ENCODE data around the gene KLHL29.

The KLHL29 gene

GRCh38 chr2:23487735-23488492 is 102.9 kb downstream of the KLHL29 start:
- DNase-seq = no peak
- no peaks in the 10 kb centered on the region for H3K9me3 Mint-ChIP-seq
- H3K4me3 Mint-ChIP-seq = no peak overlapping the region

GRCh38 chr2:23488584-23488983 is 103.6 kb downstream of the KLHL29 start:
- no peak for ATAC-seq (replicated peaks)
- Mint-ChIP-seq H3K9me3 (no peaks in the 10 kb centered on the region), H3K27me3 (peaks cover 27 to 79% of the 10 kb centered on the region in 2 donors), H3K4me1 (ENCODE audit: low read depth in 2 of 2) (no peaks in the 10 kb centered on the region), H3K27ac (no peak overlapping the region), H3K4me3 (no peak overlapping the region), H3K36me3 (ENCODE audit: insufficient read depth) (no peaks in the 10 kb centered on the region)
- DNase-seq = no peak

More at GRCh38 chr2:23487735-23488492, 102.9 kb downstream of the KLHL29 start:
- no peak overlapping the region for H3K27ac Mint-ChIP-seq
- H3K27me3 Mint-ChIP-seq = peaks cover 34 to 78% of the 10 kb centered on the region in 2 donors
- no peaks in the 10 kb centered on the region for H3K36me3 Mint-ChIP-seq (ENCODE audit: insufficient read depth)
- no peak for ATAC-seq (replicated peaks)
- H3K4me1 Mint-ChIP-seq (ENCODE audit: low read depth in 2 of 2) = no peaks in the 10 kb centered on the region

DNA sequence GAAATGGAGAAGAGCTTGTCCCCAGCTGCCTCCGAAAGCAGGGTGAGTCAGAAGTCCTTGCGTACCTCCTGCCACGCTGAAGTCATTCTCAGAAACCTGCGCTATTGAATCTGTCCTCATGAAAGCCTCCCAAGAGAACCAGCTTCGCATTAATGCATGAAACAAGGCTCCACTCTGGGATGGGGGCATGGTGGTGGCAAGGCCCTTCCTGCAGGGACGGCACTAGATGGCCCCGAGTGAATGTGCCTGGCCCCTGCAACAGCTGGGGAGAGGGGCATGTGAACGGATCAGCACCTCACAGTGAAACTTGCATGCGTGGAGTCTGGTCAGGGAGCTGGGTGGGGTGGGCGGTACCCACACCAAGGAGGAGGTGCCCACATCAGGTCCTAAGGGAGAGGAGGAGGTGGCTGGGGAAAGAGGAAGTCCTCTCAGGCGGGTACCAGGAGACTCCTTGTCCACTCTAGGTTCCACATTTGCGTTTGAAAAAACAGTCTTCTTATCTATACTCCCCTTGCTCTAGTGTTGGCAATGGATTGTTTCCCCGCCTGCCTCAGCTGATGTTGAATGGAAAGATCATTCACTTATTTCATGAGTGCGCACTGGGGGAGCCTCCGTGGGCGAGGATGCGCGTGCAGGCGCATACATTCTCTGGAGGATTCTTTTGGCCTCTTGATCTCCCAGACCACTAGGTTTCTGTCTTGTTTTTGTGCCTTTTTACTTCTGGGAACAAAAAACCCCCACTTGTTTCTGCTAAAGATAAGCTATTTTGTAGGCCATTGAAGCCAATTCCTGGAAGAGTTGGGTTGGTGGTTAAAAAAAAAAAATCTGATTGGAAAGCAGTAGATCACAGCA is 104.7 kb downstream of the KLHL29 start:
- Mint-ChIP-seq H3K27me3 (peaks cover 21 to 74% of the 10 kb centered on the region in 2 donors), H3K27ac (no peak overlapping the region), H3K4me3 (no peak overlapping the region), H3K36me3 (ENCODE audit: insufficient read depth) (no peaks in the 10 kb centered on the region), H3K9me3 (no peaks in the 10 kb centered on the region), H3K4me1 (ENCODE audit: low read depth in 2 of 2) (no peaks in the 10 kb centered on the region)
- no peak for DNase-seq
- no peak for ATAC-seq (replicated peaks)

DNA sequence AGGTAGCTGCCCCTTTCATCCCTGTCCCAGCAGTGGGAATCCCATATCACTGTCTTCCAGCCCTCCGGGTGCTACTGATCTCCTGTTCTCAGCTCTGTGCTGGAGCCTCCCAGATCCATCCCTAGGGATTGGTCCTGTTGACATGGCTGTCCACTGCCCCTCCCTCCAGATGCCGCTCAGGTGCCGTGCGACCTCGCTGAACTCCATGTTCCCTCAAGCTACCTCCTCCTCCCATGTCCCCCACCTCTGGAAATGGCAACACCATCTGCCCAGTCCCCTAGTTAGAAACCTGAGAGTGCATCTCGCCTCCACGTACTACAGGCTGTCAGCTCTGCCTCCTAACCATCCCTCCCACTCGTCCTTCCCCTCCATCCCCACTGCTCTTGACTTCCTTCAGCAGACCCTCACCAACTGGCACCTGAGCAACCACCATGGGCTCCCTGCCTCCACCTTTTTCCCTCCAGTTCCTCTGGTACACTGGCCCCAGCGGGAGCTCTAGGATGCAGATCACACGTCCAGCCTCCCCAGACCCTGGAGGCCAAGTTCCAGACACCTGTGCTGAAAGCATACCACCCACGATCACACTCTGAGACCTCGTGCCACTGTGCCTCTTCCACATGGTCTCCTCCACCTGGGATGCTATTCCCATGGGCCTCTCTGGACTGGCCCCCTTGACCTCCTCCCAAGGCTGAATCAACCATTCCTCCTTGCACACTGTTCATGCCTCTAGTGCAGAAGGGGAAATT is 106.8 kb downstream of the KLHL29 start:
- Mint-ChIP-seq H3K27ac (no peak overlapping the region), H3K27me3 (peaks cover 24 to 73% of the 10 kb centered on the region in 2 donors), H3K4me1 (ENCODE audit: low read depth in 2 of 2) (no peaks in the 10 kb centered on the region), H3K4me3 (no peak overlapping the region), H3K9me3 (no peaks in the 10 kb centered on the region), H3K36me3 (ENCODE audit: insufficient read depth) (no peaks in the 10 kb centered on the region)
- ATAC-seq (replicated peaks) (no peak), DNase-seq (no peak)

DNA sequence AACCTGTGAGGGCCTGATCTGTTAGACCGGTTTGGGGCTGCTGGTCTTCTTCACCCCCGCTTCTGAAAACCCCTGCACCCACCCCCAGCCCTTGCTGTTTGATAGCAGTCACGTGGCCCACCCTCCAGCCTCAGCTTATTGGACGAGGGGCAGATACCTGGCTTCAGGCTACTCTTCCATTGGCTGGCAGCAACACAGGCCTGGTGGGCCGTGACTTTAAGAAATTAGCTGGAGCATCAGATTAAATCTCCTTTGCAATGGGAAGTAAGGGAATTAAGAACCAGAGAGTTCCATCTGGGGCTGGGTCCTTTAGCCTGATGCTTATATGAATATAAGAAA is 107.3 kb downstream of the KLHL29 start:
- no peaks in the 10 kb centered on the region for H3K9me3 Mint-ChIP-seq
- ATAC-seq (replicated peaks) (no peak), DNase-seq (no peak)
- H3K36me3 Mint-ChIP-seq (ENCODE audit: insufficient read depth) = no peaks in the 10 kb centered on the region
- peaks cover 0 to 2% of the 10 kb centered on the region in 2 donors for H3K4me1 Mint-ChIP-seq (ENCODE audit: low read depth in 2 of 2)
- H3K27me3 Mint-ChIP-seq = peaks cover 24 to 73% of the 10 kb centered on the region in 2 donors
- H3K27ac Mint-ChIP-seq = no peak overlapping the region
- H3K4me3 Mint-ChIP-seq = no peak overlapping the region

- H3K36me3 Mint-ChIP-seq (ENCODE audit: insufficient read depth) = no peaks in the 10 kb centered on the region
- peaks cover 0 to 3% of the 10 kb centered on the region in 2 donors for H3K4me1 Mint-ChIP-seq (ENCODE audit: low read depth in 2 of 2)
Observed at GRCh38 chr2:23492921-23493320, 107.9 kb downstream of the KLHL29 start.

DNA sequence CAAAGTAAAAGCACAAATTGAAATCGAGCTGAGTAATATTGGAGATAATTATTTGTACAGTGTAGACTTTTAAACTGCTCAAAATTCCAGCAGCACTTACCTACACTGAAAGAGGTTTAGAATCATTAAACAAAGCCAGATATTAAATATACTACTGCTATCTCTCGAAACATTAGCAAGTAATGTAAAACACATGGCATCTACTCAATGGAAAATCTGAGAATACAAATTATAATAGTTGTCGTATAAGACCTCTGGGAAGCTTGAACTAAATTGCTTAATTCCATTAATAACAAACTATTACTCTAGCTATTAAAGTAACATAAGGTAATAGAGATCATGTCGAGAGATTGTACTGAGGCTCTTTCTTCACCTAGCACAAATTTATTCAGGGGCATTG is 108.9 kb downstream of the KLHL29 start:
- Mint-ChIP-seq H3K4me1 (ENCODE audit: low read depth in 2 of 2) (peaks cover 0 to 3% of the 10 kb centered on the region in 2 donors), H3K36me3 (ENCODE audit: insufficient read depth) (no peaks in the 10 kb centered on the region), H3K27me3 (peaks cover 20 to 58% of the 10 kb centered on the region in 2 donors), H3K9me3 (no peaks in the 10 kb centered on the region), H3K4me3 (no peak overlapping the region), H3K27ac (no peak overlapping the region)
- no peak for DNase-seq
- no peak for ATAC-seq (replicated peaks)

More at GRCh38 chr2:23492921-23493320, 107.9 kb downstream of the KLHL29 start:
- no peak for DNase-seq
- ATAC-seq (replicated peaks) = no peak
- Mint-ChIP-seq H3K4me3 (no peak overlapping the region), H3K27ac (no peak overlapping the region), H3K9me3 (no peaks in the 10 kb centered on the region), H3K27me3 (peaks cover 24 to 67% of the 10 kb centered on the region in 2 donors)

- ATAC-seq (replicated peaks) (no peak), DNase-seq (no peak)
- Mint-ChIP-seq H3K27ac (no peak overlapping the region), H3K4me3 (no peak overlapping the region), H3K4me1 (ENCODE audit: low read depth in 2 of 2) (peaks cover 0 to 3% of the 10 kb centered on the region in 2 donors), H3K9me3 (no peaks in the 10 kb centered on the region), H3K27me3 (peaks cover 22 to 58% of the 10 kb centered on the region in 2 donors), H3K36me3 (ENCODE audit: insufficient read depth) (no peaks in the 10 kb centered on the region)
Observed at GRCh38 chr2:23494286-23494685, 109.3 kb downstream of the KLHL29 start.

- DNase-seq = no peak
- no peak for ATAC-seq (replicated peaks)
- no peak overlapping the region for H3K4me3 Mint-ChIP-seq
- H3K27me3 Mint-ChIP-seq = peaks cover 30 to 61% of the 10 kb centered on the region in 2 donors
- H3K4me1 Mint-ChIP-seq (ENCODE audit: low read depth in 2 of 2) = peaks cover 0 to 3% of the 10 kb centered on the region in 2 donors
- no peak overlapping the region for H3K27ac Mint-ChIP-seq
- H3K9me3 Mint-ChIP-seq = no peaks in the 10 kb centered on the region
- H3K36me3 Mint-ChIP-seq (ENCODE audit: insufficient read depth) = no peaks in the 10 kb centered on the region
Observed at GRCh38 chr2:23495661-23496114, 110.7 kb downstream of the KLHL29 start.

DNA sequence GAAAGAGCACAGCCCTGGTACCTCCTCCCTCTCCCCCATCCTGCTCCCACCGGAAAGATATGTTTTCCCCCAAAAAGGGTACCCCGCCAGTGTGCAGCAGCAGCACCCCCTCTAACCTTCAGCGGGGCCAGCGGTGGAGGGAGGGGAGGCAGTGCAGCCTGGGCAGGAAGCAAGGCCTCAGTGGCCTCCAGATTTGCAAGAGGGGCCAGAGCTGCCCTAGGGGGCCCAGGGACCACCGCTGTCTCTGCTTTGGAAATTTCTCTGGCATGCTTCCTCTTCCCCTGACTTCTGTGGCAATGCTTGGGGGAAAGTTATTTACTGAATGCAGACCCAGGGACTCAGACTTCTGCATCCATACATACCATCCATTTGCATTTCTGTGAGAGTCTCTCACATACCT is 111.5 kb downstream of the KLHL29 start:
- no peak for ATAC-seq (replicated peaks)
- H3K27ac Mint-ChIP-seq = no peak overlapping the region
- no peak for DNase-seq
- H3K4me3 Mint-ChIP-seq = no peak overlapping the region
- H3K4me1 Mint-ChIP-seq (ENCODE audit: low read depth in 2 of 2) = peaks cover 0 to 3% of the 10 kb centered on the region in 2 donors
- peaks cover 28 to 57% of the 10 kb centered on the region in 2 donors for H3K27me3 Mint-ChIP-seq
- no peaks in the 10 kb centered on the region for H3K36me3 Mint-ChIP-seq (ENCODE audit: insufficient read depth)
- H3K9me3 Mint-ChIP-seq = no peaks in the 10 kb centered on the region

DNA sequence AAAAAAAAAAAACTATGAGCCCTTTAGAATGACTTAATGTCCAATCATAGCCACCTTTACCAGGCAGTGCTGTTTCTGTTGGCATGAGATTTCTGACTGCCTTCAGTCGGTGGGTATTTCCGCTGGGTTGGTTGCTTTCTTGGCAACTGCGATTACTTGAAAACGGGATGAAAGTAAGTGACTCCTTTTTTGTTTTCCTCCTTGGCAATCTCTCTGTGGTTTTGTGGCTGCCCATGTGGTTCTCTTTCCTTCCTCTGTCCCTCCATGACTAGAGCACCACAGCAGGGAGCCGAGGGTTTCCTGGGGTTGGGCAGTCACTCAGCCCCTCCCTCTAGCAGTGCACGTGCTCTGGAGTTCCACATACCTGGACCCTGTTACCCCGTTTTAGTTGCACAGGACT is 112.1 kb downstream of the KLHL29 start:
- H3K27ac Mint-ChIP-seq = no peak overlapping the region
- ATAC-seq (replicated peaks) (no peak), DNase-seq (no peak)
- peaks cover 22 to 53% of the 10 kb centered on the region in 2 donors for H3K27me3 Mint-ChIP-seq
- H3K36me3 Mint-ChIP-seq (ENCODE audit: insufficient read depth) = no peaks in the 10 kb centered on the region
- peaks cover 0 to 3% of the 10 kb centered on the region in 2 donors for H3K4me1 Mint-ChIP-seq (ENCODE audit: low read depth in 2 of 2)
- H3K9me3 Mint-ChIP-seq = no peaks in the 10 kb centered on the region
- no peak overlapping the region for H3K4me3 Mint-ChIP-seq

DNA sequence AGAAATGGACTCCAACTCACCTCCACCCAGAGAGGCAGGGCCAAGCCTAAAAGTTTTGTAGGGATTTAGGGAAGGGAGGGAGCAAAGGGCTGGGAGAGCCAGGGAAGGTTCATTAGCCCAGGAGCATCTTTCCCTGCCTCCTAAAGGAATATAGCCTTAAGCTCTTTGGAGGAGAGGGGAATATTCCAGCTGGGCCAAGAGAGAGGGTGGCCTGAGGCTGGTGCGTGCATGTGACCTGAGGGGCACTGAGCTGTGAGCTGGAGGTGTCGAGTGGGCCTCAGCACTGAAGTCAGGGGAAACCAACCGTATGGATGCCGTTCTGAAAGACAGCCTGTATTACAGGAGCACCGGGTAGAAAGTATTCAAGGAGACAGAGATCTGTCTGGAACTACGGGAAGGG is 112.6 kb downstream of the KLHL29 start:
- Mint-ChIP-seq H3K9me3 (no peaks in the 10 kb centered on the region), H3K27me3 (peaks cover 20 to 53% of the 10 kb centered on the region in 2 donors), H3K4me1 (ENCODE audit: low read depth in 2 of 2) (peaks cover 0 to 3% of the 10 kb centered on the region in 2 donors), H3K27ac (no peak overlapping the region), H3K36me3 (ENCODE audit: insufficient read depth) (no peaks in the 10 kb centered on the region), H3K4me3 (no peak overlapping the region)
- ATAC-seq (replicated peaks) = no peak
- DNase-seq = no peak

GRCh38 chr2:23498943-23499342 is 114.0 kb downstream of the KLHL29 start:
- peaks cover 22 to 54% of the 10 kb centered on the region in 2 donors for H3K27me3 Mint-ChIP-seq
- H3K4me3 Mint-ChIP-seq = no peak overlapping the region
- DNase-seq (no peak), ATAC-seq (replicated peaks) (no peak)
- H3K4me1 Mint-ChIP-seq (ENCODE audit: low read depth in 2 of 2) = peaks cover 0 to 3% of the 10 kb centered on the region in 2 donors
- no peaks in the 10 kb centered on the region for H3K36me3 Mint-ChIP-seq (ENCODE audit: insufficient read depth)
- no peaks in the 10 kb centered on the region for H3K9me3 Mint-ChIP-seq
- H3K27ac Mint-ChIP-seq = no peak overlapping the region
